HG02840 (cell line): ENCODE results near the gene ZNF221.
A peak's percentile ranks its signal among the peaks of the same experiment; 100 is the strongest.
"Not testable (repeated sequence)": the region's sequence is repeated elsewhere in the genome, so short reads cannot be mapped to it uniquely, and the experiment has no call there.

Experiments
- ATAC-seq: cut with Tn5 transposase; IDR thresholded peaks from one replicate; pipeline ENCODE4 v1.9.1; 2021; ENCODE audit warnings: mild to moderate bottlenecking, moderate library complexity, moderate number of reproducible peaks; ENCODE audit not compliant: unreplicated experiment, low FRiP score

Gene ZNF221

GRCh38 chr19:43950834-43951645 lies at the start of gene ZNF221:
ZNF221 (plus strand) TSS chr19:43951228; CDS start chr19:43962727, 11,499 bp downstream.
- peak; percentile 81 for ATAC-seq

DNA sequence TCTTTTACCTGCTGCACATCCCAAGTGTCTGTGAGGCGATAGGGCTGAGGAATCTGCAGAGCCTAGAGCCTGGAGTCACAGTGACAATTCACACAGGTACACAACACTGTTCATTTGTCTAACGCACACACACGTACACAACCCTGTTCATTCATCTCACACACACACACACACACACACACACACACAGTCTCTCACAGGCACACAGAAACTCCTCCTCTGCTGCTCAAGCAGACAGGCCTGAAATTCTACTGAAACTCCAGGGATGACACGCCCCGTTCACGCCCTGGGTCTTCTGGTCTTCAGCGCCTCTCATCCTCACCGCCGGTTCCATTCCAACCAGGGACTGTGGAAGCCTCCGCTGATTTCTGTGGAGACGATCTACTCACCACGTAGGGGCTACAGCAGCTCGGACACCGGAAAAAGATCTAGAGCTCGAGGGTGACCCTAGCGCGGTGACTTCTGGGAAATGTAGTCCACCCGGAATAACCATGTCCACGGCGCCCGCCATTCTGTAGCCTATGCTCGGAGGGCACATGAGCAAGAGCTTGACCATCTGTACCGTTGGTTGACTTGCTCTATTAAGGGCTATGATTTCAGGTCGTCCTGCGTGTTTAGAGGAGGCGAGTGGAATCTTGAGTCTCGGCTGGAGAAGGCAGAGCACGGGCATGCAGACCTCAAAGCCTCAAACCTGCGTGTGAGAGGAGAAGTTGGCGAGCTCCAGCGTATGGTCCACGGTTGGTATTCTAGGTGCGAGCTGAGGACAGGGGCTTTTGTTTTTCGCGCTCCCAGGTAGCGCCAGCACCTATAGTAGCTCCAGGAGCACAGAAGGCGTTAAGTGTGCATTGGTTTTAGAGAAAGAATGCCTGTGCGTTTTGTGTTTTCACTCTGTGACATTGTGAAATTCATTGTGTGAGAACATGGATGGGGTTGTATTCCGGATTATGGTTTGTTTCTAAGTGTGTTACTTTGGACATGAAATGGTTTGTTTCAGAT lies 49.3 kb upstream of the ZNF221 start:
- no peak for ATAC-seq

- no peak for ATAC-seq
These were observed 48.6 kb upstream of the ZNF221 start for GRCh38 chr19:43902399-43902798.

- ATAC-seq: no peak
These were observed 45.1 kb upstream of the ZNF221 start for GRCh38 chr19:43905897-43906296.

GRCh38 chr19:43906774-43907173 lies 44.3 kb upstream of the ZNF221 start:
- ATAC-seq: no peak

DNA sequence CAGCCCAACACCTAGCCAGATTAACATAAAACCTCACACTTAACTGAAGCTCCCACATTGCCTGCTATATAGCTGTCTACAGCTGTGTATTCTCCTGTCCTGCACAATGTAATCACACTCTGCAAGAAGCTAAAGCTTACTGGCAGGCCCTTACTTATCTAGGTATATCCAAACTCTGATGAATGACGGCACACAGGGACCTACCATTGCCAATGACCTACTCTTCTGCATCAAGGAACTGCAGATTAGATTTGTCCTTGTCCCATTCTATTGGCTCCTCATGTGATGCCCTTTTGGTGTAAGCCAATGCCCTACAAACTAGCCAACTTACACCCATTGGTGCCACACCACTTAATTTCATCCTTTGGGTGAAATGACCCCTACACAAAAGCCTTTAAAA lies 42.4 kb upstream of the ZNF221 start:
- no peak for ATAC-seq

- no peak for ATAC-seq
These were observed 40.1 kb upstream of the ZNF221 start for GRCh38 chr19:43910884-43911283.

GRCh38 chr19:43913383-43913782 lies 37.6 kb upstream of the ZNF221 start:
- no peak for ATAC-seq

DNA sequence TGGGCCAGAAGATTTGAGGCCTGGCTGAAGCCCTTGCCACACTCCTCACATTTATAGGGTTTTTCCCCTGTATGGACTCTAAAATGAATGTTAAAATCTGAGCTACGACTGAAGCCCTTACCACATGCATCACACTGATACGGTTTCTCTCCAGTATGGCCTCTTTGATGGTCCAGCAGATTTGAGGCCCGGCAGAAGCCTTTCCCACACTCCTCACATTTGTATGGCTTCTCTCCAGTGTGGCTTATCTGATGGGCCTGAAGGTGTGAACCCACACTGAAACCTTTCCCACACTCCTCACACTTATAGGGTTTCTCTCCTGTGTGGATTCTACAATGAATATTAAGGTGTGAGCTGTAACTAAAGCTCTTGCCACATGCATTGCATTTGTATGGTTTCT lies 37.0 kb upstream of the ZNF221 start:
- ATAC-seq: no peak

DNA sequence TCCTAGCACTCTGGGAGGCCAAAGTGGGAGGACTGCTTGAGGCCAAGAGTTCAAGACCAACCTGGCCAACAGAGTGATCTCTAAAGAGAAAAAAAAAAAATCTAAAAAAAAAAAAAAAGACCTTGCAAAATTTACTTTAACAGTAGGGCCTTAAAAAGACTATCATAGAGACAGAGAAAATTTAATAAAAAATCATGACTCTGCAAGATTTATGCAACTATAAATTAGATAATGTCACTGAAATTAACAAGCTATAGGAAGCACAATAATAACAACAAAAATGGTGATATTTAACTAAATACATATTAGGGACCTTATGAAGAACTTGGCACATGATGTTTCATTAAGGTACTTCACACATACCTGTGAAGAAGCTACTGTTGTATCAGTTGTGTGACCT lies 27.2 kb upstream of the ZNF221 start:
- ATAC-seq: no peak

DNA sequence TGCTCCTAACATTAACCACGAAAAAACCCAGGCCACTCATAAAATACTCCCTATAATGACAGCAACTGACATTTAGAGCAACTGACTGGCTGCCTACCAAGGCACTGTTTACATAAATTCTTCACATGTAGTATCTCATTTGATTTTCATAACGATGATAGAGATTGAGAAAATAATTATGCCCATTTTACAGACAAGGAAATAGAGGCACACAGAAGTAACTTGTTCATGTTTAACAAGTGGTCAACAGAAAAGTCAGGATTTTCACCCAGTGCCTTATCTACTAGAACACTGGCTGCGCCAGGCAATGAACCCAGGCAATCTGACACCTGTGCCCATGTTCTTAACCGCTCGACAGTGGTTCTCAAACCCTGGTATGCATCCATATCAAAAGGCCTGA lies 22.2 kb upstream of the ZNF221 start:
- ATAC-seq: no peak

DNA sequence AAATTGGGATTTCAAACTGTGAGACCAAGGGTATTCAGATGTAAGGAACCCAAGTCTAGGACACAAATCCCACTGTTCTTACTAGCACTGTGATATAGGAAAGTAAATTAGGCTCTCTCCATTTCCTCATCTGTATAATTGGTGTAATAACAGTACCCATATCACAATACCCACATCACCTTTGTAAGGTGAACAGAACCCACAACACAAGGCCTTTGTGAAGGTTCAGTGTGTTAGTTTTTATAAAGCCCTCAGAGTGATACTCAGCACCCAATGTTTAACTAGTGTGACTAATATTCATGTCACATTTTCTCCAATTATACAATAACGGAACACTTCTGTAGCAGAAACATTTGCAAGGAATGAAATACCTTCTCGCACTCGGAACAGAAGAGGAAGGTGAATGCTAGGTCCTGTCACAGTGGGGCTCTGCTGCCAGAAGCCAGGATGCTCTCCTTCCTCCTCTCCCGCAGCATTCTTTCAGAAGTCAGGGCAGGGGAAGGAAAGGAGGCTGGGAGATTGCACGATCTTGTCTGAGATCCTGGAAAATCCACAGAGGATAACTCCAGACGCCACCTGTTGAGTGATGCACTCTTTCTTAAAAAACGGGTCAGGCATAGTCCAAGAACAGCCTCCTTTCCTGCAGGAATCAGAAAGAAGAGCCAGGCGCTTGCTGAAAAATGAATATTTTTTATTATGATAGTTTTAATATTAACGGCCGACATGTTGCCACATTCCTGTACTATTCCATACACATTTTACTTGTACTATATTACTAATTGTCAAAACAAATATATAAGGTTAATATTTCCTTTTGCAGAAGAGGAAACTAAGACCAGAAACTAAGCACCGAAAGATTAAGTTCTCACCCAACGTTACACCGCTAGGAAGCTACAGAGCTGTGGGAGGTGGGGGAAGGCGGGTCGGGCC lies 16.7 kb upstream of the ZNF221 start:
- ATAC-seq: no peak

GRCh38 chr19:43934985-43935708 lies 15.9 kb upstream of the ZNF221 start, which contains the start of gene ZNF45:
ZNF45 (minus strand) TSS chr19:43935282; CDS start chr19:43922185, 13,097 bp downstream.
- peak; percentile 91 for ATAC-seq

GRCh38 chr19:43936188-43936587 lies 14.8 kb upstream of the ZNF221 start:
- no peak for ATAC-seq

GRCh38 chr19:43939557-43940260 lies 11.3 kb upstream of the ZNF221 start:
- ATAC-seq: no peak

DNA sequence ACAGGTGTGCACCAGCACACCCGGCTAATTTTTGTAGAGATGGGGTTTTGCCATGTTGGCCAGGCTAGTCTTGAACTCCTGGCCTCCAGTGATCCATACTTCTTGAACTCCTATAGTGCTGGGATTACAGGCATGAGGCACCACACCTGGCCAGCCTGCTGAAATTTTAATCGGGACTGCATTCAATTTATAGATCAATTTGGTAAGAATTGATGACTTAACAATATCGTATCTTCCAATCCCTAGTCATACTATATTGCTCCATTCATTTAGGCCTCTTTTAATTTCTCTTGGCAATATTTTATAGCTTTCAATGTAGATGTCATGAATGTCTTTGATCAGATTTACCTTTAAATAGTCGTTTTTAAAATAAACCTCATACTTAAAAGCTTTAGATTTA lies 10.3 kb upstream of the ZNF221 start:
- no peak for ATAC-seq

GRCh38 chr19:43941209-43941608 lies 9.8 kb upstream of the ZNF221 start:
- ATAC-seq: no peak

GRCh38 chr19:43947412-43947811 lies 3.6 kb upstream of the ZNF221 start:
- ATAC-seq: not testable (repeated sequence)

GRCh38 chr19:43949803-43950202 lies 1.2 kb upstream of the ZNF221 start:
- ATAC-seq: not testable (repeated sequence)
